Kidney epithelial cell (primary cell): ENCODE results near the gene GPX7. TPM values are rescaled to one million over a fixed set of nuclear protein-coding genes. Genes with fewer than 3 reads are reported as not detected.

Experiments
- DNase-seq: peaks from one replicate; pipeline ENCODE4 v3.0.0-alpha.2; 2010; ENCODE audit warnings: low read depth
- H3K27me3 ChIP-seq: 2 replicates; pipeline ENCODE4 v1.6.0; 2011; ENCODE audit warnings: low read length; ENCODE audit not compliant: control insufficient read depth, insufficient read depth
- H3K36me3 ChIP-seq: 2 replicates; pipeline ENCODE4 v1.5.1; 2011; ENCODE audit warnings: low read length; ENCODE audit not compliant: control insufficient read depth, insufficient read depth
- H3K4me3 ChIP-seq: 2 replicates; pipeline ENCODE4 v1.5.1; 2011; ENCODE audit warnings: low read depth, mild to moderate bottlenecking, control low read depth, low read length
- CTCF ChIP-seq: IDR thresholded peaks from 2 replicates; pipeline ENCODE4 v1.5.1; 2011; ENCODE audit warnings: mild to moderate bottlenecking, moderate library complexity, low read length, control low read depth, inconsistent platforms; ENCODE audit not compliant: insufficient read depth, poor library complexity, severe bottlenecking
- total RNA-seq: library from RNA; depleted of rRNA; stranded (reverse); fragments of >200 nt; gene quantifications from 2 replicates; pipeline ENCODE4 v1.2.3, GENCODE V29; 2015

GPX7 gene
- total RNA-seq, 1 donor from 2014 or later: 33.1 TPM

- no peak for TF ChIP-seq CTCF
- no peak overlapping the region for H3K4me3 ChIP-seq
- DNase-seq: no peak
- no peaks in the 10 kb centered on the region for H3K36me3 ChIP-seq
- no peaks in the 10 kb centered on the region for H3K27me3 ChIP-seq
Measured at GRCh38 chr1:52590266-52590665, 11.9 kb upstream of the GPX7 start.

GRCh38 chr1:52592637-52593323 lies 9.4 kb upstream of the GPX7 start:
- TF ChIP-seq CTCF: no peak
- H3K27me3 ChIP-seq: no peaks in the 10 kb centered on the region
- no peak for DNase-seq

GRCh38 chr1:52593495-52593894 lies 8.7 kb upstream of the GPX7 start:
- Histone ChIP-seq H3K36me3 (no peaks in the 10 kb centered on the region), H3K27me3 (no peaks in the 10 kb centered on the region), H3K4me3 (no peak overlapping the region)
- no peak for TF ChIP-seq CTCF
- no peak for DNase-seq

More at GRCh38 chr1:52592637-52593323, 9.4 kb upstream of the GPX7 start:
- no peak overlapping the region for H3K4me3 ChIP-seq
- no peaks in the 10 kb centered on the region for H3K36me3 ChIP-seq

GRCh38 chr1:52595061-52595460 lies 7.1 kb upstream of the GPX7 start:
- no peak for TF ChIP-seq CTCF
- Histone ChIP-seq H3K27me3 (no peaks in the 10 kb centered on the region), H3K36me3 (no peaks in the 10 kb centered on the region), H3K4me3 (no peak overlapping the region)
- DNase-seq: no peak

GRCh38 chr1:52597912-52598311 lies 4.3 kb upstream of the GPX7 start:
- H3K4me3 ChIP-seq: no peak overlapping the region
- no peaks in the 10 kb centered on the region for H3K27me3 ChIP-seq
- TF ChIP-seq CTCF: no peak
- no peaks in the 10 kb centered on the region for H3K36me3 ChIP-seq
- no peak for DNase-seq

- no peak for TF ChIP-seq CTCF
- no peak for DNase-seq
- Histone ChIP-seq H3K27me3 (no peaks in the 10 kb centered on the region), H3K4me3 (no peak overlapping the region), H3K36me3 (no peaks in the 10 kb centered on the region)
Measured at GRCh38 chr1:52598729-52599128, 3.4 kb upstream of the GPX7 start.
